Measurements from ENCODE around the gene PRR5L.

DNA sequence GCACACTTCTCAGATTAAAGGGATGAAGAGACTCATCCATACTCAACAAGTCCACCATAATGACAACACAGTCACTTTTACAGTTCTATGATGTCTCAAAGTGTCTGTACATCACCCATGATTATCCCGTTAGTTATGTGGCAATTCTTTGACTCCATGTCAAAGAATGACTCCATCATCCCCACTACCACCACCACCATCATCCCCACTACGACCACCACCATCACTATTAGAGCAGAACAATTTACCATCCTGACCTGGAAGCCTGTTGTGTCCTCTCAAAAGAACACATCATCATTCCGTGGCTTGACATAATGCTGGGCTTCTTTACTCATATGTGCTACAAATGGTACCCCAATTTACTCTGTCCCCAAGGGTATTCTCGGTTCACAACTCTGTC lies 13.7 kb downstream of the PRR5L start:
- TF ChIP-seq, protein P1, sequence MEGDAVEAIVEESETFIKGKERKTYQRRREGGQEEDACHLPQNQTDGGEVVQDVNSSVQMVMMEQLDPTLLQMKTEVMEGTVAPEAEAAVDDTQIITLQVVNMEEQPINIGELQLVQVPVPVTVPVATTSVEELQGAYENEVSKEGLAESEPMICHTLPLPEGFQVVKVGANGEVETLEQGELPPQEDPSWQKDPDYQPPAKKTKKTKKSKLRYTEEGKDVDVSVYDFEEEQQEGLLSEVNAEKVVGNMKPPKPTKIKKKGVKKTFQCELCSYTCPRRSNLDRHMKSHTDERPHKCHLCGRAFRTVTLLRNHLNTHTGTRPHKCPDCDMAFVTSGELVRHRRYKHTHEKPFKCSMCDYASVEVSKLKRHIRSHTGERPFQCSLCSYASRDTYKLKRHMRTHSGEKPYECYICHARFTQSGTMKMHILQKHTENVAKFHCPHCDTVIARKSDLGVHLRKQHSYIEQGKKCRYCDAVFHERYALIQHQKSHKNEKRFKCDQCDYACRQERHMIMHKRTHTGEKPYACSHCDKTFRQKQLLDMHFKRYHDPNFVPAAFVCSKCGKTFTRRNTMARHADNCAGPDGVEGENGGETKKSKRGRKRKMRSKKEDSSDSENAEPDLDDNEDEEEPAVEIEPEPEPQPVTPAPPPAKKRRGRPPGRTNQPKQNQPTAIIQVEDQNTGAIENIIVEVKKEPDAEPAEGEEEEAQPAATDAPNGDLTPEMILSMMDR (IDR thresholded peaks at IDR 0.05): no peak
- TF ChIP-seq POLR2A (IDR thresholded peaks at IDR 0.05): no peak
